K562 (cell line): ENCODE data around the gene IFI16. TPM values are rescaled to one million over a fixed set of nuclear protein-coding genes. Genes with fewer than 3 reads are reported as not detected.

Experiments used
- BRF2 ChIP-seq: IDR thresholded peaks from 3 replicates; pipeline ENCODE4 v1.6.1; 2011; ENCODE audit warnings: borderline replicate concordance, mild to moderate bottlenecking; ENCODE audit not compliant: insufficient read length, insufficient read depth
- C11orf30 ChIP-seq: fragments of 450-650 bp; IDR thresholded peaks from 2 replicates; pipeline ENCODE4 v1.6.1; 2016; ENCODE audit warnings: low read depth, mild to moderate bottlenecking
- CBFA2T2 ChIP-seq: fragments of 450-650 bp; conservative IDR thresholded peaks from 2 replicates; pipeline ENCODE4 v1.6.1; 2017; ENCODE audit warnings: mild to moderate bottlenecking
- CREB1 ChIP-seq, 2 experiments: sonication (generic) in 1 of 2; formaldehyde crosslinking in 1 of 2; IDR thresholded peaks; 2 replicates each; pipeline versions ENCODE4 v1.6.1 to v1.8.0; 2012 to 2022; ENCODE audit warnings: inconsistent platforms in 1 of 2, mild to moderate bottlenecking in 1 of 2, missing genetic modification reagents in 1 of 2, moderate library complexity in 1 of 2
- DLX4 ChIP-seq: fragments of 250-450 bp; sonication (Bioruptor Pico); IDR thresholded peaks from 2 replicates; pipeline ENCODE4 v1.6.1; 2021; ENCODE audit warnings: mild to moderate bottlenecking
- FOSL1 ChIP-seq: fragments of 200-800 bp; sonication (Bioruptor generic); conservative IDR thresholded peaks from 2 replicates; pipeline ENCODE4 v1.6.1; 2016; ENCODE audit warnings: missing genetic modification characterization, missing compliant biosample characterization
- FOXP1 ChIP-seq: sonication (generic); formaldehyde crosslinking; IDR thresholded peaks from 2 replicates; pipeline ENCODE4 v1.8.0; 2022; ENCODE audit warnings: mild to moderate bottlenecking, missing genetic modification reagents
- GABPA ChIP-seq: fragments of 200-800 bp; sonication (Bioruptor generic); conservative IDR thresholded peaks from 2 replicates; pipeline ENCODE4 v1.6.1; 2016; ENCODE audit warnings: low read depth, missing genetic modification characterization, missing compliant biosample characterization
- HNRNPUL1 ChIP-seq: fragments of 200-400 bp; formaldehyde crosslinking; IDR thresholded peaks from 2 replicates; pipeline ENCODE4 v1.6.1; 2017; ENCODE audit warnings: low read length
- MAFG ChIP-seq: fragments of 450-650 bp; conservative IDR thresholded peaks from 2 replicates; pipeline ENCODE4 v1.6.1; 2016; ENCODE audit warnings: missing genetic modification characterization, missing compliant biosample characterization
- MBD2 ChIP-seq: sonication (generic); IDR thresholded peaks from 2 replicates; pipeline ENCODE4 v1.6.1; 2016; ENCODE audit warnings: low read depth, borderline replicate concordance
- NFE2 ChIP-seq: IDR thresholded peaks from 2 replicates; pipeline ENCODE4 v1.6.1; 2014; ENCODE audit warnings: antibody characterized with exemption, low read depth
- NFYB ChIP-seq: IDR thresholded peaks from 2 replicates; pipeline ENCODE4 v1.6.1; 2011; ENCODE audit warnings: mild to moderate bottlenecking, moderate library complexity; ENCODE audit not compliant: insufficient read length; ENCODE audit errors: extremely low read depth
- OTX1 ChIP-seq: fragments of 450-650 bp; formaldehyde crosslinking; IDR thresholded peaks from 2 replicates; pipeline ENCODE4 v1.4.0; 2022; ENCODE audit warnings: mild to moderate bottlenecking
- SRSF1 ChIP-seq: fragments of 200-400 bp; formaldehyde crosslinking; IDR thresholded peaks from 2 replicates; pipeline ENCODE4 v1.6.1; 2017; ENCODE audit warnings: mild to moderate bottlenecking, low read depth, low read length, moderate library complexity
- TRIM28 ChIP-seq: fragments of 450-650 bp; IDR thresholded peaks from 2 replicates; pipeline ENCODE4 v1.6.1; 2017
- VEZF1 ChIP-seq: fragments of 200-800 bp; sonication (Bioruptor generic); IDR thresholded peaks from 2 replicates; pipeline ENCODE4 v1.6.1; 2017; ENCODE audit warnings: missing genetic modification characterization, missing compliant biosample characterization
- ZBTB11 ChIP-seq, 3 experiments: fragments of 200-800 bp in 1 of 3; fragments of 250-450 bp in 1 of 3; fragments of 450-650 bp in 1 of 3; sonication (Bioruptor Pico) in 1 of 3; sonication (Bioruptor generic) in 1 of 3; formaldehyde crosslinking in 1 of 3; IDR thresholded peaks; 2 replicates each; pipeline versions ENCODE4 v1.6.1 to v1.8.0; 2016 to 2022; ENCODE audit warnings: mild to moderate bottlenecking in 2 of 3, missing genetic modification characterization in 2 of 3, missing compliant biosample characterization in 1 of 3, moderate library complexity in 1 of 3
- ZFP91 ChIP-seq: sonication (generic); formaldehyde crosslinking; IDR thresholded peaks from 2 replicates; pipeline ENCODE4 v1.8.0; 2022; ENCODE audit warnings: mild to moderate bottlenecking, missing genetic modification reagents
- ZNF239 ChIP-seq: fragments of 250-450 bp; sonication (Bioruptor Pico); IDR thresholded peaks from 2 replicates; pipeline ENCODE4 v1.4.0; 2020; ENCODE audit warnings: mild to moderate bottlenecking
- ZNF316 ChIP-seq: fragments of 450-650 bp; IDR thresholded peaks from 2 replicates; pipeline ENCODE4 v1.6.1; 2016
- ZNF583 ChIP-seq: fragments of 250-450 bp; sonication (Bioruptor Pico); IDR thresholded peaks from 2 replicates; pipeline ENCODE4 v1.4.0; 2020
- polyA plus RNA-seq, 8 experiments: library from polyadenylated mRNA; depleted of rRNA in 4 of 8; stranded (reverse) in 5 of 8; unstranded in 3 of 8; fragments of >200 nt; fragmentation: Nextera tagmentation in 2 of 8; fragmentation: Illumina TruSeq in 1 of 8; extraction: Ambion mirVana in 2 of 8; extraction: Trizol in 1 of 8; gene quantifications; 2 replicates each; pipeline versions ENCODE4 v1.2.1 to v1.2.3, GENCODE V29; 2011 to 2014; ENCODE audit warnings: inconsistent platforms in 1 of 8, missing spikeins in 1 of 8
- total RNA-seq, 7 experiments: library from RNA; depleted of rRNA in 6 of 7; stranded (reverse); fragments of >200 nt in 6 of 7; fragmentation: Illumina TruSeq in 2 of 7; extraction: Trizol in 2 of 7; gene quantifications; 2 replicates each; pipeline versions ENCODE4 v1.2.1 to v1.2.3, GENCODE V29; 2011 to 2021; ENCODE audit warnings: low replicate concordance in 1 of 7

Gene IFI16
- total and polyA plus RNA-seq, 9 of the 15 experiments (the other 6 are each of a cell fraction or from before 2014, with no cell fraction given) = 0.70 to 2.8 (median 1.6) TPM

- TF ChIP-seq GABPA (tag) = no peak
- no peak for TF ChIP-seq BRF2
- TF ChIP-seq NFE2 = peak; percentile 54
- no peak for TF ChIP-seq MBD2
- 0 out of 2 replicates have a peak, but pooled peaks have one; percentile 31 for TF ChIP-seq CBFA2T2
- TF ChIP-seq TRIM28 = no peak
- no peak for TF ChIP-seq HNRNPUL1
- TF ChIP-seq ZNF239 (CRISPR knock-in tag) = no peak
- no peak for TF ChIP-seq SRSF1
- no peak for TF ChIP-seq FOXP1 (CRISPR knock-in tag)
- TF ChIP-seq ZFP91 (CRISPR knock-in tag) = no peak
- TF ChIP-seq MAFG (tag) = peak; percentile 77
- no peak for TF ChIP-seq VEZF1 (CRISPR knock-in tag)
- 0 out of 2 replicates have a peak, but pooled peaks have one; percentile 13 for TF ChIP-seq ZNF316
- no peak for TF ChIP-seq DLX4 (CRISPR knock-in tag)
- TF ChIP-seq CREB1 (IDR thresholded peaks at IDR 0.05) = no peak
- TF ChIP-seq CREB1 (CRISPR knock-in tag; IDR thresholded peaks at IDR 0.05) = no peak
- no peak for TF ChIP-seq ZNF583 (CRISPR knock-in tag)
- TF ChIP-seq C11orf30 = 0 out of 2 replicates have a peak, but pooled peaks have one; percentile 24
- peak; percentile 68 for TF ChIP-seq FOSL1
- no peak for TF ChIP-seq NFYB
- no peak for TF ChIP-seq OTX1
- TF ChIP-seq ZBTB11 (CRISPR knock-in tag; IDR thresholded peaks at IDR 0.05) = no peak
Measured at GRCh38 chr1:159079525-159079924, 69.8 kb downstream of the IFI16 start (continued).
